AG09309 (cell line): Measurements from ENCODE around the gene MANF.

ENCODE experiments used
- DNase-seq: peaks from one replicate; pipeline ENCODE4 v3.0.0-alpha.2; 2010; ENCODE audit warnings: low read depth
- H3K4me3 ChIP-seq: 2 replicates; pipeline ENCODE4 v1.5.1; 2011; ENCODE audit warnings: mild to moderate bottlenecking, low read depth, low read length, moderate library complexity; ENCODE audit not compliant: control insufficient read depth
- CTCF ChIP-seq: IDR thresholded peaks from 2 replicates; pipeline ENCODE4 v1.5.1; 2011; ENCODE audit warnings: mild to moderate bottlenecking, low read depth, low read length, inconsistent platforms; ENCODE audit not compliant: insufficient read depth, control insufficient read depth; ENCODE audit errors: missing control alignments

Gene MANF

GRCh38 chr3:51408813-51409212, 23.7 kb downstream of the MANF start:
- TF ChIP-seq CTCF, result no peak
- no peak for DNase-seq
- H3K4me3 ChIP-seq, result no peak overlapping the region

DNA sequence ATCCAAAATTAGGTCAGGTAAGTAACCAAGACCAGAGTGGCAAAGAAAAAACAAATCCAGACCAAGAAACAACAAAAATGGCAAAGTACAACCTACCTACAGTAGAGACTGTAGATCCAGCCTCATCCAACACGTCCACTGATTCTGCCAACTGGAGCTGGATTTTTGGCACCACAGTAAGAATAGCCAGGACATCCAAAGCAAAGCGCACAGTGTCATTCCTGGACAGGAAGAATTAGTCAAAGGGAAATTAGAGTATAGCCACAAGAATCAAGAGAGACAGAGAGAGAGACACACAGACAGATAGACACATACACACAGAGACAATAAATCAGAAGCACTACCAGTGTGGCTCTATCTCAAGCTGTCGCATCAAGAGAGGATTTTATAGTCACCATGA, 37.1 kb downstream of the MANF start:
- no peak for TF ChIP-seq CTCF
- no peak for DNase-seq
- H3K4me3 ChIP-seq, result no peak overlapping the region

GRCh38 chr3:51426921-51427320, 41.8 kb downstream of the MANF start:
- H3K4me3 ChIP-seq, result no peak overlapping the region
- DNase-seq, result no peak
- no peak for TF ChIP-seq CTCF

DNA sequence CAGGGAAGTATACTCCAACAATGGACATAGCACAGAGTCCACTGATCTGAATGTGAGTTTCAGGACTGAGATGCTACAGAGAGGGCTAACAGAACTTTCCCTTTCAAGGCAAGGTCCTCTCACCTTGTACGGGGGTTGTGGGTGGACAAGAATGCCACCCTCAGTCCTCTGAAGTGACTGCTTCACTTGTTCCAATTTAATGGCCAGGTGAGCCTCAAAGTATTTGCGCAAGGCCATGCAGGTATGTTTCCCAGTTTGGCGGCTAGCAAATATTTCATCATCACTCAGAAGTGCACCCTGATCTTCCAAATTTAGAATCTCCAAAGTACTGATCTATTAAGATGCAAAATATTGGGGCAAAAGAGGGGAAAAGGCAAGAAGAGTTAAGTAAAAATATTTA, 44.0 kb downstream of the MANF start:
- no peak for DNase-seq

DNA sequence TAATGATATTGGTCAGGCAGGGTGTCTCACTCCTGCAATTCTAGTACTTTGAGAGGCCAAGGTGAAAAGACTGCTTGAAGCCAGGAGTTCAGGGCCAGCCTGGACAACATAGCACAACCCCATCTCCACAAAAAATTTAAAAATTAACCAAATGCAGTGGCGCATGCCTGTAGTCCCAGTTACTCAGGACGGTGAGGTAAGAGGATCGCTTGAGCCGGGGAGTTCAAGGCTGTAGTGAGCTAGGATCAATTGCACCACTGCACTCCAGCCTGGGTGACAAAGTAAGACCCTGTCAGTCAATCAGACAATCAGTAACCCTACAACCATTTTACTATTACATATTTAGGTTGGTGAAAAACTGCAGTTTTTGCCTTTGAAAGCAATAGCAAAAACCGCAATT, 49.0 kb downstream of the MANF start:
- H3K4me3 ChIP-seq, result no peak overlapping the region

More for the DNA sequence above, 44.0 kb downstream of the MANF start:
- TF ChIP-seq CTCF, result no peak
- H3K4me3 ChIP-seq, result no peak overlapping the region

DNA sequence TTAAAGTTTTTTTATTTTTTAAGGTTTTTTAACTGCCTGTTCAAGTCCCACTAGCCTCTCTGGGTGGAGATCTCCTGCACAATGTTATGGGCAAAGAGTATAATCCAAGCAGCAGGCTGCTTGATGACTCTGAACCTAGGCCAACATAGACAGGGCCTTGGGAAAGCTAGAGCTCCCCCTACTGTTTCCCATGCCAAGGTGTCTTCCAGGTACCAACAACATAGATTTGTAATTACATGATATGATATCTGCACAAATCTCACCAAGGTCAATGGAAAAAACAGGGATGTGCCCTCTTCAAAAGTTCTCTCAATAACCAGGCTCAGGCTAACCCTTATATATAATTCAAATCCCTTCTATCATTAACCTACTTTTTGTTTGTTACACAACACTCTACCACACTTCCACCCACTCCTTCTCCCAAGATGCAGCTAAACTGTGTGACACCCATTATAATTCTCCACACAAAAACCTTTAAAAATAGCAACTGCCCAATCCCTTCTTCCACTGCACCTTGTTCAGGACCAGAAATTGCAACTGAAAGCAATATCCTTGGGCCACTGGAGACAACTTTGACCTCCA, 49.7 kb downstream of the MANF start:
- no peak for DNase-seq
- TF ChIP-seq CTCF, result peak; percentile 80
- no peak overlapping the region for H3K4me3 ChIP-seq

More for the DNA sequence above, 49.0 kb downstream of the MANF start:
- no peak for TF ChIP-seq CTCF
- no peak for DNase-seq

- no peak for TF ChIP-seq CTCF
- DNase-seq, result no peak
- H3K4me3 ChIP-seq, result no peak overlapping the region
These were observed 52.0 kb downstream of the MANF start for GRCh38 chr3:51436998-51437639.
